Measurements from ENCODE around the gene CLEC5A.

Gene CLEC5A

DNA sequence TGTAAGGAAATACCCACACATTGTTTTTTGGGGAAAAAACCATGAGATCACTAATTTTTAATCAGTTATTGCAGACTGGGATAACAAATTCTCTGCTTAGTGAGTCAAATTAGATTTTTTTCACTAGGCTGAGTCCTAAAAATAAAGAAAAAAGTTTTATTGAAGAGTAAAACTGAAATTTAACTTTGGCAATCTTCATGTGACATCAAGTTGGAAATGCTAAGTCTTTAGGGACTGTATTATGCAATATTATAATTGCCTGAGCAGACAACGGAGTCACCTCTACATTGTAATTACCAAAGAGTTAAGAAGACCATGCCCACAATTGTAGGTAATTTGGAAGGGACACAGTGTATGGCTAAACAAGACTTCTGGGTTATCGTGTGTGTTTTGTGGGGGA lies 2.2 kb upstream of the CLEC5A start:
- DNase-seq (ENCODE audit: extremely low read depth, low read depth) = no peak
- TF ChIP-seq, protein P1, sequence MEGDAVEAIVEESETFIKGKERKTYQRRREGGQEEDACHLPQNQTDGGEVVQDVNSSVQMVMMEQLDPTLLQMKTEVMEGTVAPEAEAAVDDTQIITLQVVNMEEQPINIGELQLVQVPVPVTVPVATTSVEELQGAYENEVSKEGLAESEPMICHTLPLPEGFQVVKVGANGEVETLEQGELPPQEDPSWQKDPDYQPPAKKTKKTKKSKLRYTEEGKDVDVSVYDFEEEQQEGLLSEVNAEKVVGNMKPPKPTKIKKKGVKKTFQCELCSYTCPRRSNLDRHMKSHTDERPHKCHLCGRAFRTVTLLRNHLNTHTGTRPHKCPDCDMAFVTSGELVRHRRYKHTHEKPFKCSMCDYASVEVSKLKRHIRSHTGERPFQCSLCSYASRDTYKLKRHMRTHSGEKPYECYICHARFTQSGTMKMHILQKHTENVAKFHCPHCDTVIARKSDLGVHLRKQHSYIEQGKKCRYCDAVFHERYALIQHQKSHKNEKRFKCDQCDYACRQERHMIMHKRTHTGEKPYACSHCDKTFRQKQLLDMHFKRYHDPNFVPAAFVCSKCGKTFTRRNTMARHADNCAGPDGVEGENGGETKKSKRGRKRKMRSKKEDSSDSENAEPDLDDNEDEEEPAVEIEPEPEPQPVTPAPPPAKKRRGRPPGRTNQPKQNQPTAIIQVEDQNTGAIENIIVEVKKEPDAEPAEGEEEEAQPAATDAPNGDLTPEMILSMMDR (IDR thresholded peaks at IDR 0.05; ENCODE audit: low read depth, low read length) = no peak

DNA sequence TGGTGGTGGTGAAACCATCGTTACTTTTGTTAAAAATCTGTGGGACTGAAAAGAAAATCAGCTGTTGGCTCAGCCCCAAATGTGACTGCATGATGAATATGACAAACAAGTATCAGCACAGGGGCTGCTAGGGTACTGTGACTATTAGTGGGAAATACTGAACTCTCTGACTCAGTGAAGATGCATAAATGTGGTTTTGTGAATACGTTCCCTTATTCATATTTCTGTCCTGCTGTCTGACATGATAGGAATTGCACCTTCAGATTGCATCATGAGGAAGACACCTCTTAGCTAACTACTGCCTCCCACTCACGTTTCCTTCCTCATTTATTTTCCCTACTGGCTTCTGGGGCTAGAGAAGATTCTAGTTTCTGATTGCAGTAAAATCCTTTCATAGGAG lies 1.4 kb downstream of the CLEC5A start:
- DNase-seq (ENCODE audit: extremely low read depth, low read depth) = no peak
- TF ChIP-seq, protein P1 (IDR thresholded peaks at IDR 0.05; ENCODE audit: low read depth, low read length) = no peak

DNA sequence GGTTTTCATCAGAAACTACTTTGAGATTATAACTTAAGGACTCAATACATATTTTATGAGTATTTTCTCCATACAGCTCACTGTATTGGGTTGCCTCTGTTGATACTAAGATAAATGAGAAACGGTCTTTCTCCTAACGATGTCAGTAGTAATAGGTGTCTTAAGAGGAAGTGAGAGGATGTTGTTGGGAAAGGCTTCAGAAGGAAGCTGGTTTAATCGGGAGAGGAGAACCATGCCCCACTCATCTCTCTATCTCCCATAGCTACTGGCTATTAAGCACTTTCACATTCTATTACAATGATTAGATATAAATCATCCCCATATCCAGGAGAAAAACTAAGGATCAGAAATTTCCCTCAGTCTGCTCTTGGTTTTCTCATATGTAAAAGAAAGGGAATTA lies 2.0 kb downstream of the CLEC5A start:
- DNase-seq (ENCODE audit: extremely low read depth, low read depth) = no peak
- TF ChIP-seq, protein P1 (IDR thresholded peaks at IDR 0.05; ENCODE audit: low read depth, low read length) = no peak

DNA sequence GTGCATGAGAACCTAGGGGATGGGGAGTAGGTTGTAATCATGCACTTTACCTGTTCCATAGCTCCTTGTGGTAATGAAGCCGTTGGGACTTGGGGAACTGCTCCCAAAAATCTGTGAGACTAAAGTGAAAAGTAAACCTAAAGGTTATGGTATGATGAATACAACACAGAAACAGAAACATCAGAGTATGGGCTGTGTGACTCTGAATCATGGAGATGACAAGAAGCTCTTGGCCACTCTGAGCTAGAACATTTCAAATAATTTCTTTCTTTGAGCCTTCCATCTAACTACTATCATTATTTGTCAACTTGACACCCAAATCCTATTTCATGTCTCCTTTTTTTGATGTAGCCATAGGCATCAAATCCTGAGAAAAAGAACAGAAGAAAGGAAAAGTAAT lies 2.9 kb downstream of the CLEC5A start:
- TF ChIP-seq, protein P1 (IDR thresholded peaks at IDR 0.05; ENCODE audit: low read depth, low read length) = no peak
- no peak for DNase-seq (ENCODE audit: extremely low read depth, low read depth)

DNA sequence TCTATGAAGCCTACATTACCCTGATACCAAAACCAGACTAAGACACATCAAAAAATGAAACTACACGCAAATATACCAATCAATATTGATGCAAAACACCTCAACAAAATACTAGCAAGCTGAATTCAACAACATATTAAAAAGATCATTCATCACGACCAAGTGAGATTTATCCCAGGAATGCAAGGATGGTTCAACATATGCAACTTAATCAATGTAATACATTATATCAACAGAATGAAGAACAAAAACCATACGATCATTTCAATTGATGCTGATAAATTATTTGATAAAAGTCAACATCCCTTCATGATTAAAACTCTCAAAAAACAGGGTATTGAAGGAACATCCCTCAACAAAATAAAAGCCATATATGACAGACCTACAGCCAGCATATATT lies 5.7 kb downstream of the CLEC5A start:
- DNase-seq (ENCODE audit: extremely low read depth, low read depth) = no peak
- TF ChIP-seq, protein P1 (IDR thresholded peaks at IDR 0.05; ENCODE audit: low read depth, low read length) = no peak

DNA sequence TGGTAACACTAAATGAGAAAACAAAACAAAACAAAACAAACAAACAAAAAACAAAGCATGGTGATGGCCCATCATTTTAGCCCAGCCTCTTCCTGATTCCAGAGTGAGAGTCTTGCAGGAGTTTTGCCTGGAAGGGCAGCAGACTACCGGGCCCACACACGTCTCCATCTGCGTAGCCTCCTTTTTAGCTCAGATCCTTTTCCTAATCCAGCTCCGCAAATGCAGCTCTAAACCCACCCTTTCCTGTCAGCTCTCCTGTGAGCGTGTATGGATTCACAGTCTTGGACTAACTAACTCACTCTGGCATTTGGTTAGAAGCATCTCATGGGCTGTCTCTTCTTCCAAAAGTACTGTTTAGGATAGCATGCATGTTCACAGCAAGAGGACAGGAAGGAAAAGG lies 16.6 kb downstream of the CLEC5A start:
- DNase-seq (ENCODE audit: extremely low read depth, low read depth) = no peak
- TF ChIP-seq, protein P1 (IDR thresholded peaks at IDR 0.05; ENCODE audit: low read depth, low read length) = no peak

DNA sequence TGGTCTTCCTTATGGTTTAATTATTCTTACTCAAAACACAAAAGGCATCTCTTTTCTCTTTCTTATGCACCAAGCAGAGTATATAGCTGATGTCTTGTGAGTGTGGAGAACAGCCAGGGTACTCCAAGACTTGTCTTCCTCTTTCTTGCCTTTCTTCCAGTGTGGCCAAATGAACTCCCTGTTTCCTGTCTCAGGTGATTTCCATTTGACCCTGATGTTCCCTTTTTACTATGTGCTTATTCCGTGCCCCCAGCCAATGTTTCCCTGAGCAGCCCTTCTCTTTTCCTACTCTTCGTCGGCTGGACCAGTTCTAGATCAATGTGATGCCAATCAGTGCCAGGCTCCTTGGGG lies 18.0 kb downstream of the CLEC5A start:
- TF ChIP-seq, protein P1 (IDR thresholded peaks at IDR 0.05; ENCODE audit: low read depth, low read length) = no peak

More for the DNA sequence above, 18.0 kb downstream of the CLEC5A start:
- DNase-seq (ENCODE audit: extremely low read depth, low read depth) = no peak
